Activated CD8-positive, alpha-beta memory T cell treated with anti-CD3 and anti-CD28 coated beads for 24 hours (primary cell): ENCODE data around the gene RBM23.
"Not testable (repeated sequence)": the region's sequence is repeated elsewhere in the genome, so short reads cannot be mapped to it uniquely, and the experiment has no call there.

Source experiments
- DNase-seq: peaks from one replicate; pipeline ENCODE4 v3.0.0-alpha.2; 2020

RBM23 gene

GRCh38 chr14:22861651-22862050 lies 57.3 kb downstream of the RBM23 start:
- no peak for DNase-seq

GRCh38 chr14:22860377-22860776 lies 58.6 kb downstream of the RBM23 start:
- not testable (repeated sequence) for DNase-seq

GRCh38 chr14:22856428-22856827 lies 62.5 kb downstream of the RBM23 start:
- no peak for DNase-seq

- no peak for DNase-seq
These were observed 63.8 kb downstream of the RBM23 start for GRCh38 chr14:22854963-22855724.

- not testable (repeated sequence) for DNase-seq
These were observed 64.7 kb downstream of the RBM23 start for GRCh38 chr14:22854296-22854695.

GRCh38 chr14:22852940-22853767 lies 65.8 kb downstream of the RBM23 start:
- peak; percentile 100 for DNase-seq

- no peak for DNase-seq
These were observed 66.4 kb downstream of the RBM23 start for GRCh38 chr14:22852599-22852939.

GRCh38 chr14:22852178-22852577 lies 66.8 kb downstream of the RBM23 start:
- DNase-seq: not testable (repeated sequence)

- no peak for DNase-seq
These were observed 67.8 kb downstream of the RBM23 start for GRCh38 chr14:22850944-22851764.

- no peak for DNase-seq
These were observed 69.6 kb downstream of the RBM23 start for GRCh38 chr14:22849212-22849819.

- no peak for DNase-seq
These were observed 70.4 kb downstream of the RBM23 start for GRCh38 chr14:22848351-22849164.

- DNase-seq: no peak
These were observed 71.1 kb downstream of the RBM23 start for GRCh38 chr14:22847661-22848341.

GRCh38 chr14:22846811-22847307 lies 72.1 kb downstream of the RBM23 start:
- DNase-seq: no peak

GRCh38 chr14:22845821-22846625 lies 72.9 kb downstream of the RBM23 start:
- no peak for DNase-seq

- no peak for DNase-seq
These were observed 73.9 kb downstream of the RBM23 start for GRCh38 chr14:22845103-22845394.

GRCh38 chr14:22844221-22845102 lies 74.5 kb downstream of the RBM23 start:
- DNase-seq: no peak
